Smooth muscle cell (in vitro differentiated cells): ENCODE measurements around the gene SYK. TPM values are rescaled to one million over a fixed set of nuclear protein-coding genes. Genes with fewer than 3 reads are reported as not detected.
A peak's percentile ranks its signal among the peaks of the same experiment; 100 is the strongest.

Experiments used
- DNase-seq: peaks from one replicate; lab custom pipeline; 2025; ENCODE audit not compliant: unreplicated experiment; lab: John Stamatoyannopoulos, UW
- H2AFZ ChIP-seq: fragments of 200-600 bp; sonication (generic); 2 replicates; pipeline ENCODE4 v1.6.0; 2016; ENCODE audit warnings: antibody characterized with exemption, low read depth, mild to moderate bottlenecking
- H3F3A ChIP-seq: fragments of 200-600 bp; sonication (generic); 2 replicates; pipeline ENCODE4 v1.6.0; 2017; ENCODE audit warnings: antibody characterized with exemption, low read depth
- H3K27ac ChIP-seq: fragments of 200-600 bp; sonication (generic); 2 replicates; pipeline ENCODE4 v1.5.1; 2016; ENCODE audit warnings: low read depth, mild to moderate bottlenecking
- H3K27me3 ChIP-seq: fragments of 200-600 bp; sonication (generic); 2 replicates; pipeline ENCODE4 v1.6.1; 2016; ENCODE audit warnings: low read depth, mild to moderate bottlenecking
- H3K36me3 ChIP-seq: fragments of 200-600 bp; sonication (generic); 2 replicates; pipeline ENCODE4 v1.5.1; 2016; ENCODE audit warnings: low read depth
- H3K4me1 ChIP-seq: fragments of 200-600 bp; sonication (generic); 2 replicates; pipeline ENCODE4 v1.5.1; 2016; ENCODE audit warnings: low read depth
- H3K4me2 ChIP-seq: fragments of 200-600 bp; sonication (generic); 2 replicates; pipeline ENCODE4 v1.6.0; 2016; ENCODE audit warnings: mild to moderate bottlenecking
- H3K4me3 ChIP-seq: fragments of 200-600 bp; sonication (generic); 2 replicates; pipeline ENCODE4 v1.5.1; 2016; ENCODE audit warnings: mild to moderate bottlenecking
- H3K79me2 ChIP-seq: fragments of 200-600 bp; sonication (generic); 2 replicates; pipeline ENCODE4 v1.6.0; 2016; ENCODE audit warnings: low read depth, mild to moderate bottlenecking
- H3K9ac ChIP-seq: fragments of 200-600 bp; sonication (generic); 2 replicates; pipeline ENCODE4 v1.6.0; 2016; ENCODE audit warnings: low read depth
- H3K9me3 ChIP-seq: fragments of 200-600 bp; sonication (generic); replicated peaks from 2 replicates; pipeline ENCODE4 v1.5.1; 2016; ENCODE audit warnings: low read depth
- H4K20me1 ChIP-seq: fragments of 200-600 bp; sonication (generic); 2 replicates; pipeline ENCODE4 v1.6.0; 2016; ENCODE audit warnings: low read depth
- WGBS: methylation state at CpG from one replicate; pipeline ENCODE4 v1.1.7; 2016; ENCODE audit warnings: low lambda C conversion rate; 5-methylcytosine and 5-hydroxymethylcytosine counted together
- polyA plus RNA-seq: library from polyadenylated mRNA; unstranded; fragments of >200 nt; fragmentation: Nextera tagmentation; extraction: Ambion mirVana; gene quantifications from 2 replicates; pipeline ENCODE4 v1.2.1, GENCODE V29; 2016
- total RNA-seq: library from RNA; depleted of rRNA; stranded (reverse); fragments of >200 nt; gene quantifications from 2 replicates; pipeline ENCODE4 v1.2.3, GENCODE V29; 2014
- TF ChIP-seq, protein P1 (sequence below): fragments of 200-600 bp; sonication (generic); IDR thresholded peaks from 2 replicates; pipeline ENCODE4 v1.5.1; 2017; ENCODE audit warnings: borderline replicate concordance, mild to moderate bottlenecking, antibody characterized with exemption; ENCODE audit not compliant: insufficient read depth, poor library complexity, severe bottlenecking

SYK gene
- total and polyA plus RNA-seq, 2 experiments from 2014 or later: 0.09 TPM; not detected in 1

DNA sequence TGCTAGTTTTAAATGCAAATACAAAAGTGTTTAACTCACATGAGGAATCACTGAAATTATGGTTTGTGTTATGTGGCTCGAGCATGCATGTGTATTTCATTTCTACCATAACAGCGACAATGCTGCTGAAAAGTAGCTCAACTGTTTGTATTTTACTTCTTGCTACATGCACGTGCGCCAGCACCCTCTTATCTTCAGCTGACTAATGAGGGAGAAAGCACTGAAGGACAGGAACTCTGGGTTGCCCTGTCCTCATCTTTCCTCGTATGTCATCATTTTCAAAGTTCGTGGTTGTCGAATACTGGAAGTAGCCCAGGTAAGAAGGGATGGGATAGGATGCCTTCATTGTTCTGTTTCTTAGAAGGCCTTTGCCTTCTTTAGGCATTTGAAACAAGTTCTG, 120.3 kb downstream of the SYK start:
- Histone ChIP-seq H3F3A (no peaks in the 10 kb centered on the region), H3K4me2 (no peak overlapping the region), H3K27me3 (no peaks in the 10 kb centered on the region), H3K79me2 (no peaks in the 10 kb centered on the region), H4K20me1 (no peaks in the 10 kb centered on the region), H3K36me3 (no peaks in the 10 kb centered on the region), H3K9me3 (no peaks in the 10 kb centered on the region), H2AFZ (no peak overlapping the region), H3K4me1 (no peaks in the 10 kb centered on the region), H3K9ac (no peak overlapping the region), H3K4me3 (no peak overlapping the region), H3K27ac (no peak overlapping the region)
- TF ChIP-seq, protein P1, sequence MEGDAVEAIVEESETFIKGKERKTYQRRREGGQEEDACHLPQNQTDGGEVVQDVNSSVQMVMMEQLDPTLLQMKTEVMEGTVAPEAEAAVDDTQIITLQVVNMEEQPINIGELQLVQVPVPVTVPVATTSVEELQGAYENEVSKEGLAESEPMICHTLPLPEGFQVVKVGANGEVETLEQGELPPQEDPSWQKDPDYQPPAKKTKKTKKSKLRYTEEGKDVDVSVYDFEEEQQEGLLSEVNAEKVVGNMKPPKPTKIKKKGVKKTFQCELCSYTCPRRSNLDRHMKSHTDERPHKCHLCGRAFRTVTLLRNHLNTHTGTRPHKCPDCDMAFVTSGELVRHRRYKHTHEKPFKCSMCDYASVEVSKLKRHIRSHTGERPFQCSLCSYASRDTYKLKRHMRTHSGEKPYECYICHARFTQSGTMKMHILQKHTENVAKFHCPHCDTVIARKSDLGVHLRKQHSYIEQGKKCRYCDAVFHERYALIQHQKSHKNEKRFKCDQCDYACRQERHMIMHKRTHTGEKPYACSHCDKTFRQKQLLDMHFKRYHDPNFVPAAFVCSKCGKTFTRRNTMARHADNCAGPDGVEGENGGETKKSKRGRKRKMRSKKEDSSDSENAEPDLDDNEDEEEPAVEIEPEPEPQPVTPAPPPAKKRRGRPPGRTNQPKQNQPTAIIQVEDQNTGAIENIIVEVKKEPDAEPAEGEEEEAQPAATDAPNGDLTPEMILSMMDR: no peak
- 85% methylated on average over 7 of the region's 7 CpGs for WGBS
- no peak for DNase-seq

GRCh38 chr9:90925581-90926257, 124.1 kb downstream of the SYK start:
- Histone ChIP-seq H3K36me3 (no peaks in the 10 kb centered on the region), H2AFZ (no peak overlapping the region), H3F3A (no peaks in the 10 kb centered on the region), H4K20me1 (no peaks in the 10 kb centered on the region), H3K4me3 (no peak overlapping the region), H3K4me1 (no peaks in the 10 kb centered on the region), H3K9ac (no peak overlapping the region), H3K9me3 (no peaks in the 10 kb centered on the region), H3K27ac (peak overlapping the region; percentile 29), H3K27me3 (no peaks in the 10 kb centered on the region), H3K4me2 (no peak overlapping the region), H3K79me2 (no peaks in the 10 kb centered on the region)
- TF ChIP-seq, protein P1: no peak
- DNase-seq: no peak
- 42% methylated on average over 2 of the region's 2 CpGs for WGBS

DNA sequence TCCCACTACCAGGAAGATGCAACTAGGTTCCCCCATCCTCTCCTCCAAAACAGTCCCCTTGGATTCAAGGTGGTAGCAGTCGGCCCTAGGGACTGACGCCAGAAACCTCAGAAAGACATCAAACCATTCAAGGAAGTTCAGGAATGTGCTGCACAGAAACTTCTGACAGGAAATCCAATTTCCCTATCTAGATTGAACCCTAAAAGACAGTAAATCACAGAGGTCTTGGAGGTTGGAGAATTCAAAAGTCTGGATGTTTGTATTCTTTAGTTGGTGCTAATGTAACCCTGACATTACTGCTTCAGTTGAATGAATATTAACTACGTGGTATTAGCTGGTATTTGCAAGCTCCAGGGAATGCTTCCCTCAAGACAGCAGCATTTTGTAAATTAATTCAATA, 125.3 kb downstream of the SYK start:
- Histone ChIP-seq H4K20me1 (no peaks in the 10 kb centered on the region), H3K4me2 (peak overlapping the region; percentile 17), H3K4me3 (no peak overlapping the region), H3K79me2 (no peaks in the 10 kb centered on the region), H3K27me3 (no peaks in the 10 kb centered on the region), H3K9ac (no peak overlapping the region), H3K4me1 (no peaks in the 10 kb centered on the region), H3K9me3 (no peaks in the 10 kb centered on the region), H2AFZ (no peak overlapping the region), H3F3A (no peaks in the 10 kb centered on the region), H3K27ac (no peak overlapping the region), H3K36me3 (no peaks in the 10 kb centered on the region)
- 66% methylated on average over 3 of the region's 3 CpGs for WGBS
- TF ChIP-seq, protein P1: no peak
- no peak for DNase-seq

DNA sequence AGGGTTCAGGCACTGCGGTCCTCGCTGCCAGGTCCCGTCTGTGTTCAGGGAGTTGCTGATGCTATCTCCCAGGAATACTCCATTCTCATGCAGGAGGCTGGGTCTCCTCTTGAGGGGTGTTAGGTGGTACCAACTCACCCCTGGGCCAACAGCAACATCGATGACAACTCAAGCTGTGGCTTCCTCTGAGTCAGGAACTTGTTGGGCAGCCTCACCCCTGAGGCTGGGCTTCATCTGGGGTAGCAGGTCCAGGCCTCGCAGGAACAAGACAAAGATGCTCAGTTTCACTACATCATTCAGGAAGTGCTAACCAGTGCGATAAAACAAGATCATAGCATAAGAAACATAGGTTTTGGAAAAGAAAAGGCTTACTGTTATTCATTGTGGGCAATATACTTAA, 125.9 kb downstream of the SYK start:
- no peak overlapping the region for H3K4me3 ChIP-seq

More for the DNA sequence above, 125.9 kb downstream of the SYK start:
- 84% methylated on average over 6 of the region's 6 CpGs for WGBS
- Histone ChIP-seq H2AFZ (no peak overlapping the region), H3K27ac (no peak overlapping the region), H3K9me3 (no peaks in the 10 kb centered on the region), H3K36me3 (no peaks in the 10 kb centered on the region), H3K79me2 (no peaks in the 10 kb centered on the region), H3K4me2 (no peak overlapping the region), H3K4me1 (no peaks in the 10 kb centered on the region), H4K20me1 (no peaks in the 10 kb centered on the region), H3K9ac (no peak overlapping the region), H3F3A (no peaks in the 10 kb centered on the region), H3K27me3 (no peaks in the 10 kb centered on the region)
- no peak for DNase-seq
- TF ChIP-seq, protein P1: no peak
